Endothelial cell of hepatic sinusoid (primary cell): ENCODE measurements around the gene CCDC192.
"Not testable (repeated sequence)": the region's sequence is repeated elsewhere in the genome, so short reads cannot be mapped to it uniquely, and the experiment has no call there.

Experiments used
- in situ Hi-C: cut with HindIII; loops from 2 replicates; pipeline ENCODE4 v1.10.0; 2017; ENCODE audit warnings: low sequenced_read_pairs

Gene CCDC192

DNA sequence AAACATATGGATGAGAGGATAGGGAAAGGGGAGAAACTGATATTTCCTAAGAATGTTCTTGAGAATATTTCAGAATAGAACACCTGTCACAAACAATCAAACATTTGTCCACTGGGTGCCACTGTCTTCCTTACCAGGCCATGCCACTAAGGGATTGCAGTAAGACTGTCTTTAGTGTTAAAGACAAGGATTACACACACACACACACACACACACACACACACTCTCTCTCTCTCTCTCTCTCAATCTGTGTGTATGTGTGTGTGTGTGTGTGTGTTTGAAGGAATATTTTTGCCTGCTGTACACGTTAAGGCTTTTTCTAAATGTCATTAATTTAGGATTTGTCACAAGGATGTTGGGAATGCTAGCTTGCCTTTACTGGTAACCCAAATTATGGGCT lies 54.4 kb downstream of the CCDC192 start:
- in situ Hi-C loops: loop anchor here (25.0 kb wide), 1 partner anchor 430 kb away; no protein-coding TSS in a partner anchor

DNA sequence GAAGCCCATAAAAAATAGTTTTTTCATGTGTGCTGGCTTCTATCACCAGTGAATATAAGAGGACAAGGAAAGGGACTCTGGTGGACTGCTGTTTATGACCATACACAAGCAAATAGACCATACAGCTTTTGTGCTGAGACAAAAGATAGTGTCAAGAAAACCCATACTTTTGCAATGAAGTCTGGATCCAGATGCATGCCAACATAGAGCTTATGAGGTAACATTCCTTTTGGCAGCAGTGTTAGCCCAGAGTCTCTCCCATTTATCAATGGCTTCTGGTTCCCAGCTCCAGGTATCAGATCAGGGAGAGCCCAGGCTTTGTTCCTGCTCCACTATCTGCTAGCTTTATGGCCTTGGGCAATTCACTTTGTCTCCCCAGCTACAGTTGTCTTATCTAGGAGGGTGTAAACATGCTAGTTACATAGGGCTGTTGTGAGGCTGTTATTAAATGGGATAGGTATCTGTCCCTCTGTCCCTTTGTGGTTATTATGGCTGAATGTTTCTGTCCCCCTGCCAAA lies 55.6 kb downstream of the CCDC192 start:
- in situ Hi-C loops: loop anchor here (25.0 kb wide), 1 partner anchor 428 kb away; no protein-coding TSS in a partner anchor

DNA sequence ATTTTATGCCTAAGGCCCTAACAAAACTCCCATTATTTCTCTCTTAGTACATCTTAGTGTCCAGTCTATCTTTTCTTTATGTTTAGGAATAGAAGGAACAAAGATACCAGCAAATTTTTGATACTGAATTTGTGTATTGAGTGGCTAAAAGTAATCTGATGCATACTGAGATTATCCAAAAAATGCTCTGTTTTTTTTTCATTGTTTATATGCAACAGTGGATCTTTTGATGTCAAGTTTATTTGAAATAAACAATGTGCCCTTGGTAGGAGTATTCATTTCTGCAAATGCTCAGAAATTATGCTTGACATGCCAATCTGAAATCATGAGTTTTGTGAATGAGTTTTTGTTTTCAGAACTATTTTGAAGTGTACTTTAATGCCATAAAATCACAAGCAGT lies 58.7 kb downstream of the CCDC192 start:
- in situ Hi-C loops: loop anchor here (5.0 to 25.0 kb wide), 2 partner anchors 100 to 425 kb away; no protein-coding TSS in a partner anchor

DNA sequence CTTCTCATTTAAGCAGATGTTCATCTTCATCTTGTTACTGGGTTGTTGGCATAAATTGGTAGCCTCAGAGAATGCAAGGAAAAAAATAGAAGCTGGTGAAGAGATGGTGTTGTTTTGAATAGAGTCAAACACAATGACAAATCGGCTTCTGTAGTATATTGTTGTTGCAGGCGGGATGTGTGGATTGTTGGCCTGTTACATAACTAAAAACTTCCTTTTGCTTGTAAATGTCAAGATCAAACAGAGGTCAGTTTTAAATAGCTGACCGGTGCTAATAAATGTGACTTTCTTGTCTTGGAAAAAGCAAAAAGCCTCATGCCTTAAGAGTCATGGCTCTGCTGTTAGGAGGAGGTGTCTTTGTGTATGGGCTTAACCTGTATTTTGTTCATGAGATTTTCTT lies 59.2 kb downstream of the CCDC192 start:
- in situ Hi-C loops: loop anchor here (5.0 to 25.0 kb wide), 2 partner anchors 100 to 425 kb away; no protein-coding TSS in a partner anchor

DNA sequence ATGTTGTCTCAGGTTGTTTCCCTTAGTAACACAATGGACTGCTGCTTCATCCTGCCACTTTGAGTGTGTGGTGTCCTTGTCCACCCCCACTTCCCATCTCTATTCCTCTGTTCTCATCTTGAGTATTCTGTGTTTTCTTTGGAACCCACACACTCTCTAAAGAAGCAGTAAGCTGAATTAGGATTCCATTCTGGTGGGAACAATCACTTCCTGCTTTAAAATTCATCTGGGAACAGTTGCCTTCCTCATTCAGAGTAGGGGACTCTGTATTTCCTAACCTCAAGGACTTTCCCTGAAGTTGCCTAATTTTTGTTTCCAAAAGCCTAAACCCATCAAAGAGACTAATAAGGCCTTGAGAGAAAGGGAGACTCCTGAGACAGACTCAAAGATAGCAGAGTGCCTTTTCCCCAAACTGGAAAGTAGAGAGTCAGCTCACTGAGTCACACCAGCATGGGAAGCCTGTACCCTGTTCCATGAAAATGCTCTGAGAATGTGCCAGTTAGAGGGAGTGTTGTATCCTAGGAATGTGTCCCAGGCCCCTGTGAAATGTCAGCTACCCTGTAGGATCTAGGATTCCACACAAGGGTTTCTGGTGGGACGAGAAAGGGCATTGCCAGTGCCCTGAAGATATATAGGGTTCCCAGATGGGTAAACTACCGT lies 63.6 kb downstream of the CCDC192 start:
- in situ Hi-C loops: loop anchor here (25.0 kb wide), 1 partner anchor 420 kb away; no protein-coding TSS in a partner anchor

DNA sequence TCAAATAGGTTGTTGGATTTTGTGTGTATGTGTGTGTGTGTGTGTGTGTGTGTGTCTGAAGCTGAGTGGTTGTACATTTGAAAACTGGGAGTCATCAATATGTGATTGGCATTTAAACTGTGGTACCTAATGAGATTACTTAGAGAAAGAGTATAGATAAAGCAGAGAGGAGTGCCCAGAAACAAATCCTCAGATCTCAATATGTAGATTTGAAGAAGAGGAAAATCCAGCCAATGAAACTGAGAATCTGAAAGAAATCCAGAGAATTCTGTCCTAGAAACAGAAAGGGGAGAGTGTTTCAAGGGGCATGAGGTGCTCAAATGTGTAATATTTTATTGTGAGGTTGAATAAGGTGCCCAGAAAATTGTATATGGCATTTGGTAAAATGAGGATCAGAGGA lies 66.2 kb downstream of the CCDC192 start:
- in situ Hi-C loops: loop anchor here (25.0 kb wide), 1 partner anchor 418 kb away; no protein-coding TSS in a partner anchor

DNA sequence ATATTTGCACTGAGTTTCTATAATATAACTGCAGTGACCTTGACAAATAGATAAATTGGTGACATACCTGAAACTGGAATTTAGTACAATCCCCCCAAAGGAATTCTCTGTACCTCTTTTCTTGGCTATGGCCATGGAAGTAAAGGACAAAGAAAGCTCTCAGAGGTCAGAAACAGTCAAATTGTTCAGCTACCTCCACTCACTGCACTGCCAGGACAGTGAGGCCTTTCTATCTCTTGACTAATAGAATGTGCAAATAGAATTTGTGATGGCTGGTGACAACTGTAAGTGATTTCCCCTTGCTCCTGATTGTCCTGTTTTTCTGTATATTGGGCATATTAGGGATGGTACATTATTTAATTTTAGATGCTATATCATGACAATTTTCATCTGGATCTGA lies 67.1 kb downstream of the CCDC192 start:
- in situ Hi-C loops: loop anchor here (25.0 kb wide), 1 partner anchor 417 kb away; no protein-coding TSS in a partner anchor

DNA sequence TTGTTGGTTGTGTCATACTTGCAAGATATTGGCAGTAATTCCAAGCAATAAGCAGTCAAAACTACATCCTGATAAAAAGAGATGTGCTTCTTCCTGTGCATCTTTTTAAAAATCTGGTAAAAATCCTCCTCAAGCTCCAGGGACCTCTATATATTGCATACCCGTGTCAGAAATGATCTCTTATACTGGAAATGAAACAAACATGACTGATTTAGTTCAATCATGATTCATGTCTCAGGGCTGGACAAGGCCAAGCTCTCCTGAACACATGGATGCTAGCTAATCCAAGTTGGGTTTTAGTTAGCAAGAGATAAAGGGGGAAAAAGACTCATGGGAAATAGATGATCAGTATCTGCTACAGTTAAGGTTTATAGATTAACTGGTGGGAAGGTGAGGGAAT lies 69.3 kb downstream of the CCDC192 start:
- in situ Hi-C loops: loop anchor here (25.0 kb wide), 1 partner anchor 415 kb away; no protein-coding TSS in a partner anchor

DNA sequence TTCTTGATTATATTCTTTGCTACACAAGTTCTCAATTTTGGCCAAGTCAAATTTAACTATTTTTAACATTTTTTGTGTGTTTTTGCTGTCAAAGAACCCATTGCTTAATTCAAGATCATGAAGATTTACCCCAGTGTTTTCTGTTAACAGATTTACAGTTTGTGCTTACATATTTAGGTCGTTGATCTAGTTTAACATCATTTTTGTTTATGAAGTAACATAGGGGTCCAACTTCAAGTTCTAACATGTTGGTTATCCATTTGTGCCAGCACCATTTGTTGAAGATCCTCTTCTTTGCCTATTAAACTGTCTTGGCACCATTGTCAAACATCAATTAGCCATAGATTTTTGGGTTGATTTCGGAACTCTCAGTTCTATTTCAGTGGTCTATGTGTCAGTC lies 71.0 kb downstream of the CCDC192 start:
- in situ Hi-C loops: loop anchor here (25.0 kb wide), 1 partner anchor 413 kb away; no protein-coding TSS in a partner anchor

DNA sequence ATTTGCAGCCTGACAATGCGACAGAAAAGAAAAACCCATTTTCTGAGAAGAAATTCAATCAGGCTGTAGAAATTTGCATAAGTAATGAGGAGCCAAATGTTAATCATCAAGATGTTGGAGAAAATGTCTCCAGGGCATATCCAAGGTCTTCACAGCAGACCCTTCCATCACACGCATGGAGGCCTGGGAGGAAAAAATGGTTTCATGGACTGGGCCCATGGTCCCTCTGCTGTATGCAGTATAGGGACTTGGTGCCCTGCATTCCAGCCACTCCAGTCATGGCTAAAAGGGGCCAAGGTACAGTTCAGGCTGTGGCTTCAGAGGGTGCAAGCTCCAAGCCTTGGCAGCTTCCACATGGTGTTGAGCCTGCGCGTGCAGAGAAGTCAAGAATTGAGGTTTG lies 73.3 kb downstream of the CCDC192 start:
- in situ Hi-C loops: no loop called here

DNA sequence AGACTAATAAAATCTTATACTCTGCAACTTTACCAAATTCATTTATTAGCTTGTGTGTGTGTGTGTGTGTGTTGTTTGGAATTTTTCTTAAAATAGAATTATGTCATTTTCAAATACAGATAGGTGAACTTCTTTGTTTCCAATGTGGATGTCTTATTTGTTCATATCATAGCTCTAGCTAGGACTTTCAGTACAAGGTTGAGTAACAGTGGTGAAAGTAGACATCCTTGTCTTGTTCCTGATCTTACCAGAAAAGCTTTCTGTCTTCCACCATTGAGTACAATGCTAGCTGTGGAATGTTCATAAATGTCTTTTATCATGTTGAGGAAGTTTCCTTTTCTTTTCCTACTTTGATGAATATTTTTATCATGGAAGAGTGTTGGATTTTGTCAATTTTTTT lies 74.8 kb downstream of the CCDC192 start:
- in situ Hi-C loops: no loop called here

DNA sequence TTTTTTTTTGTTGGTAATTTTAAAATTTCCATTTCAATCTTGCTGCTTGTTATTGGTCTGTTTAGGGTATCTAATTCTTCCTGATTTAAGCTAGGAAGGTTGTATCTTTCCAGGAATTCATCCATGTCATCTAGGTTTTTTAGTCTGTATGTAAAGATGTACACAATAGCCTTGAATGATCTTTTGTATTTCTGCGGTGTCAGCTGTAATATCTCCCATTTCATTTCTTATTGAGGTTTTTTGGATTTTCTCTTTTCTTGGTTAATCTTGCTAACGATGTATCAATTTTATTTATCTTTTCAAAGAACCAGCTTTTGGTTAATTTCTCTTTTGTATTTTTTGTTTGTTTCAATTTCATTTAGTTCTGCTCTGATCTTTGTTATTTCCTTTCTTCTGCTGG lies 79.3 kb downstream of the CCDC192 start:
- in situ Hi-C loops: not testable (repeated sequence)

DNA sequence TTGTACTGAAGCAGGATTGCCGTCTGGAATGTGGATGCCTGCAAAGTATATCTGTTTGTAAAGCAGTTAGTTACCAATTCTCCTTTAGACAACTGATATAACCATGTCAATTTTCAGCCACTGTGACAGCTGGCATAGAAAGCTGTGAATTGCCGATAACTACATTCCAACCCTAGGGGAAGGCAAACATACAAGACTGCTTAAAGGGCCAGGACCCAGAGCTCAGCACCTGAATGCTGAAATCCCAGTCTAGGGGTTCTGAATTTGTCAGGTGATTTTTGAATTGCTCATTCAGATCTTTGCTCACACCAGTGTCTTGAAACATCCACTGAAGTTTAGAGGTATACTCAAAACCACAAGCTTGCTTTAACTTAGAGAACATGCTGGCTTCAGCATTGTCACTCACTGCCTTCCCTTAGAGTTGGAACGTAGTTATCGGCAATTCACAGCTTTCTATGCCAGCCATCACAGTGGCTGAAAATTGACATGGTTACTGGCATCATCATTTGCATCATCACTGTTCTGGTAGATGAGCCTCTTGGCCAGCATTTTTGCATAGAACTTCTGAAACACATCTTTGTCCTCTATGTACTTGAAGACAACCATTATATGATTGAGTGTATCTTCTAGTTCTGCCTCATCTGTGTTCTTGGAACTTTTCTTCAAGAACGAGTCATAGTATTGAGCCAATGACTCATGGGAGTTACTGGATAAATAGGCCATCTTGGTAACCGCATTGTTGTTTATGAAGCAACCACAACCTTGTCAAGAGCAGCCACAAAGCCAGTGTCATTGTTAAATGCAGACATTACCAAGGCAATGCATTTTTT lies 82.1 kb downstream of the CCDC192 start:
- in situ Hi-C loops: no loop called here

DNA sequence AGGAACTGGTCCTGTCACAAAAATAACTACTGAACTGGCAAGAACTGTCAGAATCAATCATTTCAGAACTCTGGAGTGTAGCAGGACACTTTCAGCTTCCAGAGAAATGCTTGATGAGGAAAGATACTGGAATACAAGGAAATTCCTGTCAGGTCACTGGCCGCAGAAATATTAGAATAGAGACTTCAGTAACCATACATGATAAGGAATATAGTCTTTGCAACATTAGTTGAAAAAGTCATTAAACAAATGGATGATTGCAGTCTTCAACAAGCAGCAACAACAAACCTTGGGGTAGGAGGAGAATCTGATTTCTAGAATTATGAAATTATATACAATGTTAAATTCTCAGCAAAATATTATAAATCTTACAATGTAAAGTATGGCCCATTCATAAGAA lies 88.2 kb downstream of the CCDC192 start:
- in situ Hi-C loops: no loop called here

DNA sequence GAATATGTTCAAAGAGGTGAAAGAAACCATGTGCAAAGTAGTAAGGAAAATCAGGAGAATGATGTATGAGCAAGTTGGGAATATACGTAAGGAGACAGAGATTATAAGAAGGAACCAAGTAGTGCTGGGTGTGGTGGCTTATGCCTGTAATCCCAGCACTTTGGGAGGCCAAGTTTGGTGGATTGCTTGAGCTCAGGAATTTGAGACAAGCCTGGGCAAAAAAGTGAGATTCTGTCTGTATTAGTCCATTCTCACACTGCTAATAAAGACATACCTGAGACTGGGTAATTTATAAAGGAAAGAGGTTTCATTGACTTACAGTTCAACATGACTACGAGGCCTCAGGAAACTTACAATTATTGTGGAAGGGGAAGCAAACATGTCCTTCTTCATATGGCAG lies 88.7 kb downstream of the CCDC192 start:
- in situ Hi-C loops: not testable (repeated sequence)

DNA sequence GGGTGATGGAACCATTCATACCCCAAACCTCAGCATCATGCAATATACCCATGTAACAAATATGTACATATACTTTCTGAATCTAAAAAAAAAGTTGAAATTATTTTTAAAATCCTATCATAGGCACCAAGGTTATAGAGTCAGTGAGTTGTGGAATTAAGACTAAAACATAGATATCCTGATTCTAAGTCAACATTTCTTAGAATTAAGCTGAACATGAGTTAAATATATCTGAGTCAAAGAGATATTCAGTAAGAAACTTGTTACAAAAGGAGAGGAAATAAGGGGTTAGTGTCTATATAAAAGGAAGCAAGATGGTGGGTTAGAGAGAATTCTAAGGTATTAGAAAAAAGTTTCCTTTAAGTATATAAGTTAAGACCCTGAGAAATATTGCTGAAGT lies 89.9 kb downstream of the CCDC192 start:
- in situ Hi-C loops: no loop called here

DNA sequence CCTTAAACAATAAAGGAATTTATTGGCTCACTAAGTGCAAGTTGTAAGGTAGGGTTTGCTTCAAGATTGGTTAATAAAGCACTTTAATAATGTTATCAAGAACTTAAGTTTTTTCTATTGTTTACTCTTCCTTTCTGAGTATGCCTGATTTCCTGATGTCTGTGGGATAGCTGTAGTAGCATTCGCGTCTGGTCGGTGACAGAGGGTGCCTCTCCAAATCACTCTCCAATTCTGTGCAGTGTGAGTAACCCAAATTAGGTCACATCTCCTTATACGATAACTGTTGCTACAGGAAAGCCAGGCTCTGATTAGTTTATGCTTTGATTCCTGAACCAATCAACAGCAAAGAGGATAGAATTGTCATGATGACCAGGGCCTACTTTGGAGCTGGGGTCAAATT lies 90.7 kb downstream of the CCDC192 start:
- in situ Hi-C loops: no loop called here

DNA sequence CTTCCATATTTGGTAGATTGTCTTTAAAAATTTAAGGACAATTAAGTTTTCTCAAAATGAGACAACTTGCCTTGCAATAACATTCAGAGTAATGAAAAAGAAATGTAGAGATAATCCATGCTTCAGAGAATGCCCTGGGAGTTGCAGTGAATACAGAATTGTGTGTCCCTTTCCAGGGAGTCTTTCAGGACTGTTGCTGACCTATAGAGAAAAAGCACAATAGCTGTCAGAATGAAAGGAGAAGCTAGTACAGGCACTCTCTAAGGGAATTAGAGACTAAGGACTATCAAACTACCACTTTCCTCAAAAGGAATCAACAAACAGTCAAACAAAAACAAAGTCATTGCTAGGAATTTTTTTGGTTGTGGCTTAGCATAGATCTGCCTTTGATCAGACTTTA lies 93.0 kb downstream of the CCDC192 start:
- in situ Hi-C loops: no loop called here

DNA sequence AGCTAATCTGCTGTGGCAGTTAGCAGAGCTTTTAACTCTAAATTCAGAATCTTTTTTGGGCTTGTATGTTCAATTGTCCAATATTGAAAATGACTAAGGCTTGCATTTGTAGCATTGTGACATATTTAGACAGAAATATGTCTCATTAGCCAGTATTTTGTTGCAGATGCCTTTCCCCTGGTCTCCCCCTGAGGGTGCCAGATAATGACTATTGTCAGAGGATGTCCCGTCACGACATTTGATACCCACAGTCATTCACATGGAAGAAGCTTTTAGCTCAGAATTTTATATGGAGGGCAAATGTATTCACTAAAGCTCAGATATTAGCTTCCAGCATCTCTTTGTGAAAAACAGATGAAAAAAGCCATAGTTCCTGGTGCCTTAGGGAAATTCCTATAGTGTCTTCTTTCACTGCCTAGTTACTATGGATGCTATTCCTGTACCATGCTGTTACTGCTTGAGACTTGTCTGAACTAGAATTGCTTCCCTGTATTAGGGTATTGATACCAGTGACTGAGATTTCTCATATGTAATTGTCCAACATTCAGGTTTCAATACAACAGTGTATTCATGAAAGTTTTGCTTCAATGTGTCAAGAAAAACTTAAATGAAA lies 96.2 kb downstream of the CCDC192 start:
- in situ Hi-C loops: no loop called here

DNA sequence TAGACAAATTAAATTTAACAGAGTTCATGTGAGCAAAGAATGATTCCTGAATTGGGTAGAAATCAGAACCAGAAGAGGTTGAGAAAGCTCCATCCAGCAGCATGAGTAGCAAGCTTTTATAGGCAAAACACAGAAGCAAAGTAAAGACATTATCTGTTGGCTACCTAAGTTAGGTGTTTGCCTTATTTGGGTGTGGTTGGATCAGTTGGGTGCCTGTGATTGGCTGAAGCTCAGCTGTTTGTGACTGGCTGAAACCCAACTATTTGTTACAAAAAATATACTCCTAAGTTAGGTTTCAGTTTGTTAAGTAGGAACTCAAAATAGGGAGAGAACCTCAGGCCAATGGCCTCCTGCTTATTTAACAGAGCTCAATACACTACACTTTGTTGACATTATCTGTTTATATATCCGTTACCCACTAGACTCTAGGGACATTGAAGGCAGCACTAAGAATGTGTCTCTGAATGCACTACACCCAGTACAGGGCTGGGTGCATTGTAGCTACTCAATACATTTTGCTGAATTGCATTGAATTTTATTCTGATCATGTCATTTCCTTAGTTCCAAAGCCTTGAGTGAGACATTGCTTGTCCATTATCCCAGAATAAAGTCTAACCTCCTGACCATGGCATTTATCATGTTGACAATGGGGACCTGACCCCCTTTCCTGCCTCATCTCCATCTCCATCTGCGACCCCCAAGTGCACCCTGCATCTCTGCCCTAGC lies 98.7 kb downstream of the CCDC192 start:
- in situ Hi-C loops: no loop called here
